PC-3 (cell line): ENCODE data around the gene GNB5. TPM values are rescaled to one million over a fixed set of nuclear protein-coding genes. Genes with fewer than 3 reads are reported as not detected.

Source experiments
- ATAC-seq: fragments of 200-7000 bp; cut with Tn5 transposase; 2 replicates; pipeline ENCODE4 v1.9.1; 2020; ENCODE audit warnings: mild to moderate bottlenecking, moderate library complexity
- BruUV-seq: library from RNA; stranded (reverse); fragments of 400-500 nt; replicated peaks from 2 replicates; lab custom pipeline; 2021; lab: Mats Ljungman, UMichigan
- CTCF ChIA-PET: fragments of 300-600 bp; sonication (Branson Sonifier 250); formaldehyde crosslinking; loops from one replicate; lab custom pipeline; 2022; ENCODE audit warnings: antibody characterized with exemption; lab: Charles Lee
- POLR2A ChIA-PET: fragments of 300-600 bp; sonication (Branson Sonifier 250); formaldehyde crosslinking; loops from one replicate; lab custom pipeline; 2022; ENCODE audit warnings: antibody characterized with exemption; ENCODE audit not compliant: unreplicated experiment; lab: Charles Lee
- DNase-seq: peaks from one replicate; pipeline ENCODE4 v3.0.0-alpha.2; 2015
- H2AFZ ChIP-seq: fragments of 300-600 bp; sonication (generic); 2 replicates; pipeline ENCODE4 v1.6.0; 2016; ENCODE audit warnings: antibody characterized with exemption, low read length
- H3F3A ChIP-seq: fragments of 300-600 bp; sonication (generic); one replicate; pipeline ENCODE4 v1.6.0; 2017; ENCODE audit warnings: antibody characterized with exemption, low read length, control low read depth, mild to moderate bottlenecking; ENCODE audit not compliant: unreplicated experiment
- H3K27ac ChIP-seq: fragments of 300-600 bp; sonication (generic); 2 replicates; pipeline ENCODE4 v1.5.1; 2016; ENCODE audit warnings: mild to moderate bottlenecking, low read length
- H3K27me3 ChIP-seq: fragments of 300-600 bp; sonication (generic); 2 replicates; pipeline ENCODE4 v1.6.1; 2016; ENCODE audit warnings: low read length, mixed read lengths
- H3K36me3 ChIP-seq: fragments of 300-600 bp; sonication (generic); 2 replicates; pipeline ENCODE4 v1.6.1; 2016; ENCODE audit warnings: low read depth, mixed run types, low read length, mixed read lengths
- H3K4me1 ChIP-seq: fragments of 300-600 bp; sonication (generic); 2 replicates; pipeline ENCODE4 v1.5.1; 2016; ENCODE audit warnings: low read length; ENCODE audit not compliant: insufficient read depth
- H3K4me2 ChIP-seq: fragments of 300-600 bp; sonication (generic); 2 replicates; pipeline ENCODE4 v1.6.0; 2016; ENCODE audit warnings: low read length
- H3K4me3 ChIP-seq: fragments of 300-600 bp; sonication (generic); 2 replicates; pipeline ENCODE4 v1.5.1; 2016; ENCODE audit warnings: mild to moderate bottlenecking, low read length, mixed read lengths
- H3K79me2 ChIP-seq: fragments of 300-600 bp; sonication (generic); 2 replicates; pipeline ENCODE4 v1.6.1; 2017; ENCODE audit warnings: low read length, mixed read lengths
- H3K9ac ChIP-seq: fragments of 300-600 bp; sonication (generic); 2 replicates; pipeline ENCODE4 v1.6.0; 2016; ENCODE audit warnings: mild to moderate bottlenecking, low read length
- H3K9me2 ChIP-seq: fragments of 300-600 bp; sonication (generic); replicated peaks from 2 replicates; pipeline ENCODE4 v1.6.1; 2016; ENCODE audit warnings: mixed run types, low read length, mixed read lengths
- H3K9me3 ChIP-seq: fragments of 300-600 bp; sonication (generic); 2 replicates; pipeline ENCODE4 v1.6.1; 2016; ENCODE audit warnings: low read length, mixed read lengths
- H4K20me1 ChIP-seq: fragments of 300-600 bp; sonication (generic); 2 replicates; pipeline ENCODE4 v1.6.1; 2016; ENCODE audit warnings: low read length, mixed read lengths
- EZH2 ChIP-seq: fragments of 300-600 bp; sonication (generic); IDR thresholded peaks from one replicate; pipeline ENCODE4 v1.6.1; 2017; ENCODE audit warnings: antibody characterized with exemption, mild to moderate bottlenecking, low read length; ENCODE audit not compliant: unreplicated experiment
- EZH2phosphoT487 ChIP-seq: fragments of 300-600 bp; sonication (generic); IDR thresholded peaks from 2 replicates; pipeline ENCODE4 v1.6.1; 2018; ENCODE audit warnings: mild to moderate bottlenecking, antibody characterized with exemption, low read length, borderline replicate concordance
- intact Hi-C: fragments of 100-400 bp; cut with micrococcal nuclease; formaldehyde crosslinking; loops from 2 replicates; pipeline ENCODE4 v1.9.0; 2023
- total RNA-seq: library from RNA; depleted of rRNA; stranded (reverse); fragments of >200 nt; gene quantifications from 2 replicates; pipeline ENCODE4 v1.2.3, GENCODE V29; 2014
- TF ChIP-seq, protein P1 (sequence below): fragments of 300-600 bp; sonication (generic); conservative IDR thresholded peaks from 2 replicates; pipeline ENCODE4 v1.5.1; 2017; ENCODE audit warnings: antibody characterized with exemption, low read depth, mild to moderate bottlenecking, low read length

GNB5 gene
- total RNA-seq, 1 experiment from 2014 or later = 49.3 TPM

DNA sequence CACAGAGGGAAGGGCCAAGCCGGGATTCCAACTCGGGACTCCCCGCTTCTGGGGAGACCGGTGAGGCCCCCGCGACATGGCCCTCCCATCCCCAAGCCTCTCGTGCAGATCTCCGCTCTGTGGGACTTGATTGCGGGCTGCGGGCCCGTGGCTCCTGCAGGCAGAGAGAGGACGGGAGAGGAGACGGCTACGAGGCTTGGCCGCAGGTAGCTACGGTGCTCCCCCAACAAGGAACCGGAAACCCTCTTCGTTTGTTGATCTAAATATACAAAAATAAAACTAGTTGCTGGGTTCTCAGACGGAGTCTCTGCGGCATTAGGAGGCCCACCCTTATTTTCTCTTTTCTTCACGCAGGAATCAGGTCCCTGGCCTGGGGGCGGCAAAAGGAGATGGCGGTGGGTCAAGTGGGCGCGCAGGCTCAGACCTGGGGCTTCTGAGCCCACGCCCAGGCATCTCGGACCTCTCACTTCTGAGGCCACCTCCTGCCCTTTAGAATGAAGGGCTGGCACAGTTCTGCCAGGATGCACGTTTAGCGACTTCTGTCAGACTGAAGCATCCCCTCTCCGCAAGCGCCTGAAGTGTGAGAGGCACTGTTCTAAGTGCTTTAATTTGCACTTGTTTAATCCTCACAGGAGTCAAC, 10.9 kb downstream of the GNB5 start:
- TSS peak; percentile 68 for BruUV-seq

GRCh38 chr15:52179278-52180195, 11.7 kb downstream of the GNB5 start:
- Histone ChIP-seq H3K9me2 (no peaks in the 10 kb centered on the region), H3K36me3 (no peaks in the 10 kb centered on the region), H3K4me1 (peaks cover 7% of the 10 kb centered on the region; the same call in 1 of the 2 replicates), H3K27me3 (no peaks in the 10 kb centered on the region), H3K27ac (peak overlapping the region; percentile 56), H3K9ac (peak overlapping the region; percentile 68), H3K9me3 (no peaks in the 10 kb centered on the region), H3K79me2 (peaks cover 10% of the 10 kb centered on the region), H3K4me2 (peak overlapping the region; percentile 99), H2AFZ (peak overlapping the region; percentile 89), H3F3A (no peaks in the 10 kb centered on the region), H3K4me3 (peak overlapping the region; percentile 93), H4K20me1 (no peaks in the 10 kb centered on the region)
- peak; percentile 86 for ATAC-seq
- POLR2A ChIA-PET = interaction anchor here (0.5 to 1.1 kb wide), 4 partner anchors 198 to 208 kb away, joined by 3 to 23 read pairs (median 4); partner anchors contain the start of gene LEO1
- BruUV-seq = no TSS peak
- CTCF ChIA-PET = interaction anchor here (0.7 kb wide), 2 partner anchors 89 to 110 kb away, joined by 3 read pairs; no protein-coding TSS in a partner anchor
- TF ChIP-seq EZH2phosphoT487 (no peak), EZH2 (no peak)
- TF ChIP-seq, protein P1, sequence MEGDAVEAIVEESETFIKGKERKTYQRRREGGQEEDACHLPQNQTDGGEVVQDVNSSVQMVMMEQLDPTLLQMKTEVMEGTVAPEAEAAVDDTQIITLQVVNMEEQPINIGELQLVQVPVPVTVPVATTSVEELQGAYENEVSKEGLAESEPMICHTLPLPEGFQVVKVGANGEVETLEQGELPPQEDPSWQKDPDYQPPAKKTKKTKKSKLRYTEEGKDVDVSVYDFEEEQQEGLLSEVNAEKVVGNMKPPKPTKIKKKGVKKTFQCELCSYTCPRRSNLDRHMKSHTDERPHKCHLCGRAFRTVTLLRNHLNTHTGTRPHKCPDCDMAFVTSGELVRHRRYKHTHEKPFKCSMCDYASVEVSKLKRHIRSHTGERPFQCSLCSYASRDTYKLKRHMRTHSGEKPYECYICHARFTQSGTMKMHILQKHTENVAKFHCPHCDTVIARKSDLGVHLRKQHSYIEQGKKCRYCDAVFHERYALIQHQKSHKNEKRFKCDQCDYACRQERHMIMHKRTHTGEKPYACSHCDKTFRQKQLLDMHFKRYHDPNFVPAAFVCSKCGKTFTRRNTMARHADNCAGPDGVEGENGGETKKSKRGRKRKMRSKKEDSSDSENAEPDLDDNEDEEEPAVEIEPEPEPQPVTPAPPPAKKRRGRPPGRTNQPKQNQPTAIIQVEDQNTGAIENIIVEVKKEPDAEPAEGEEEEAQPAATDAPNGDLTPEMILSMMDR = no peak
- intact Hi-C loops = no loop called here
- peak; percentile 78 for DNase-seq

More for the DNA sequence above, 10.9 kb downstream of the GNB5 start:
- H3K9me3 ChIP-seq = no peaks in the 10 kb centered on the region
- no peaks in the 10 kb centered on the region for H3K9me2 ChIP-seq
- H4K20me1 ChIP-seq = no peaks in the 10 kb centered on the region
- DNase-seq = no peak
- no peaks in the 10 kb centered on the region for H3K27me3 ChIP-seq
- POLR2A ChIA-PET = interaction anchor here (0.9 kb wide), 1 partner anchor 199 kb away, joined by 23 read pairs; no protein-coding TSS in a partner anchor
- H3K79me2 ChIP-seq = peaks cover 10% of the 10 kb centered on the region
- peaks cover 7% of the 10 kb centered on the region; the same call in 1 of the 2 replicates for H3K4me1 ChIP-seq
- peak; percentile 19 for ATAC-seq
- peak overlapping the region; percentile 68 for H3K9ac ChIP-seq
- peak overlapping the region; percentile 93 for H3K4me3 ChIP-seq
- H3F3A ChIP-seq = no peaks in the 10 kb centered on the region
- H3K27ac ChIP-seq = peak overlapping the region; percentile 56; the same call in 1 of the 2 replicates
- peak overlapping the region; percentile 99 for H3K4me2 ChIP-seq
- H3K36me3 ChIP-seq = no peaks in the 10 kb centered on the region
- TF ChIP-seq, protein P1 = no peak
- TF ChIP-seq EZH2phosphoT487 (no peak), EZH2 (no peak)
- H2AFZ ChIP-seq = peak overlapping the region; percentile 89
- CTCF ChIA-PET = interaction anchor here (0.7 kb wide), 2 partner anchors 90 to 111 kb away, joined by 3 read pairs; no protein-coding TSS in a partner anchor
- intact Hi-C loops = no loop called here
